Heart left ventricle (tissue), 13 donors: Measurements from ENCODE around the gene MSGN1.
"Not testable (repeated sequence)": the region's sequence is repeated elsewhere in the genome, so short reads cannot be mapped to it uniquely, and the experiment has no call there.

Experiments
- CTCF ChIP-seq, 12 donors: fragments of 200-600 bp; sonication (generic) in 4 of 12; IDR thresholded peaks; one replicate each; pipeline versions ENCODE4 v1.5.0 to v1.8.0; 2018 to 2022; ENCODE audit warnings: antibody characterized with exemption in 12 of 12, mild to moderate bottlenecking in 5 of 12
- POLR2A ChIP-seq, 2 donors: fragments of 450-650 bp; IDR thresholded peaks; one replicate each; pipeline ENCODE4 v1.6.1; 2017; ENCODE audit warnings: antibody characterized with exemption in 2 of 2, mild to moderate bottlenecking in 2 of 2, moderate library complexity in 2 of 2
- donor health status: ischemic (EF 13 %, LVEDD 7.1; RV severe dilation, severe dysfunction).
- donor health status: DM: no; HTN: yes; CAD: no.
- donor health status: DM: no; HTN: no; CAD: no.
- donor health status: ischemic (EF 25% LVEDD 6.9; RV normal size, moderate dysfunction).
- donor health status: ischemic (EF 25% LVEDD 5.7; RV mildly dilated, moderate dysfunction).
- donor health status: ischemic (EF 35%, LVEDD 5.7; RV mildly dilated, moderate dysfunction).
- donor health status: nonischemic (EF 11% LVEDD 7.7; RV severe dilation, severe dysfunction).
- donor health status: DM: yes; HTN: yes; CAD: no.
- donor health status: PGD.
- donor health status: ischemic (EF 29% LVEDD 5.4; RV normal size, mild dysfunction).
- donor health status: nonischemic (EF 23%, LVEDD 6.1; RV moderate dilation, normal function).

GRCh38 chr2:17823646-17824045 is 7.4 kb downstream of the MSGN1 start:
- not testable (repeated sequence) for TF ChIP-seq POLR2A, CTCF (IDR thresholded peaks at IDR 0.05)
